Stomach (tissue), 4 donors: ENCODE results near the gene TNNI2.

Source experiments
- EP300 ChIP-seq: sonication (generic); formaldehyde crosslinking; IDR thresholded peaks from one replicate; pipeline ENCODE4 v1.6.1; 2017; ENCODE audit warnings: antibody characterized with exemption
- POLR2A ChIP-seq, 4 donors: fragments of 450-650 bp; IDR thresholded peaks; one replicate each; pipeline ENCODE4 v1.6.1; 2016; ENCODE audit warnings: antibody characterized with exemption in 4 of 4, control low read depth in 2 of 4, mild to moderate bottlenecking in 1 of 4, moderate library complexity in 1 of 4
- POLR2AphosphoS5 ChIP-seq, 3 donors: sonication (generic); formaldehyde crosslinking; IDR thresholded peaks; one replicate each; pipeline ENCODE4 v1.6.1; 2016; ENCODE audit warnings: antibody characterized with exemption in 3 of 3
- TF ChIP-seq, protein P1 (sequence below), 7 experiments: fragments of 450-650 bp in 4 of 7; fragments of 200-600 bp in 3 of 7; sonication (generic) in 3 of 7; IDR thresholded peaks; one replicate each; pipeline ENCODE4 v1.5.1; 2016 to 2019; ENCODE audit warnings: antibody characterized with exemption in 7 of 7, control low read depth in 2 of 7, mild to moderate bottlenecking in 1 of 7

DNA sequence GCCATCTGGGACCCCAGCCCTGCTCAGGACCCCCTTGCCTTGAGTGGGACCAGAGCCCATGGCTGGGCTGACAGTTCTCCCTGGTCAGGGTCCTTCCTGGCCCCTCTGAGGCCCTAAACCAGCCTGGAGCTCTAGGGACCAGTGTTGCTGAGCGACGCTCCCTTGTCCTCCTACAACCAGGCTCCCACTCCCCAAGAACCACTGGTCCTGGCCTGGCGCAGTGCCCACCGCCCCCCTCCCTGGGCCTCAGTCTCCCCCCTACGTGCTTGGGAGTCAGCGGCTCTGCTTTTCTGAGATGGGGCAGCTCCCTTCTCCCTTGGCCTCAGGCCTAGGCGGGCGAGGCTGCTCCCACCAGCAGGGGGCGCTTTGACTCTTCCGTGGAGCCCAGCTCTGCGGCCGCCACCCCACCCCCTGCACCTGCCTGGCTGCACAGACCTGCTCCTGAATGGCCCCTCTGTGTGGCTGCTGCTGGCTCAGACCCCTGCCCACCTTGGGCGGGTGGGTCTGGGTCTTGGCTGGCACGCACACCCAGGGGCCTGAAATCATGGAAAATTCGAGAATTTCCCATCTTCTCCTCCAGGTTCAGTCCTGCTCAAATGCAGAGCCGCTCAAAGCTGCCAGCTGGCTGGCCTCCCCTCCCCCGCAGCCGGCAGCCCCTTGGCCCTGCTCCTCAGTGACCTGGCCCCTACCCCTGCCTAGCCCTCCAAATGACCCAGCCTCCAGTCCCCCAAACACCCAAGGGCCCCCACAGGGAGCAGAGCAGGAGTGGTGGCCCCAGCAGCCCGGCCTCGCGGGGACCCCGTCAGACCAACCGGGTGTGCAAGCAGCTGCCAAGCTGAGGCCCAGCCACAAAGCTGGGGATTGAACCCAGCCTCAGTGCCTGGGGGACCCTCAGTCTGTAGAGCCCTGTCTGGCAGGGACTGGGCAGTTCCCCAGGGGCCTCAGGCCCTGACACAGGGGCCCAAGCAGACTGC, 43.8 kb downstream of the TNNI2 start:
- TF ChIP-seq, protein P1, sequence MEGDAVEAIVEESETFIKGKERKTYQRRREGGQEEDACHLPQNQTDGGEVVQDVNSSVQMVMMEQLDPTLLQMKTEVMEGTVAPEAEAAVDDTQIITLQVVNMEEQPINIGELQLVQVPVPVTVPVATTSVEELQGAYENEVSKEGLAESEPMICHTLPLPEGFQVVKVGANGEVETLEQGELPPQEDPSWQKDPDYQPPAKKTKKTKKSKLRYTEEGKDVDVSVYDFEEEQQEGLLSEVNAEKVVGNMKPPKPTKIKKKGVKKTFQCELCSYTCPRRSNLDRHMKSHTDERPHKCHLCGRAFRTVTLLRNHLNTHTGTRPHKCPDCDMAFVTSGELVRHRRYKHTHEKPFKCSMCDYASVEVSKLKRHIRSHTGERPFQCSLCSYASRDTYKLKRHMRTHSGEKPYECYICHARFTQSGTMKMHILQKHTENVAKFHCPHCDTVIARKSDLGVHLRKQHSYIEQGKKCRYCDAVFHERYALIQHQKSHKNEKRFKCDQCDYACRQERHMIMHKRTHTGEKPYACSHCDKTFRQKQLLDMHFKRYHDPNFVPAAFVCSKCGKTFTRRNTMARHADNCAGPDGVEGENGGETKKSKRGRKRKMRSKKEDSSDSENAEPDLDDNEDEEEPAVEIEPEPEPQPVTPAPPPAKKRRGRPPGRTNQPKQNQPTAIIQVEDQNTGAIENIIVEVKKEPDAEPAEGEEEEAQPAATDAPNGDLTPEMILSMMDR (IDR thresholded peaks at IDR 0.05), result peak in 6 of 7 experiments; percentile 6 to 96 (median 81)
- TF ChIP-seq POLR2A (IDR thresholded peaks at IDR 0.05), result no peak
- TF ChIP-seq POLR2AphosphoS5 (IDR thresholded peaks at IDR 0.05), result peak in 1 of 3 donors; percentile 40
- no peak for TF ChIP-seq EP300
